ENCODE measurements around the gene CCL16.
"Not testable (repeated sequence)": the region's sequence is repeated elsewhere in the genome, so short reads cannot be mapped to it uniquely, and the experiment has no call there.

CCL16 gene

GRCh38 chr17:35984140-35984539, 2.8 kb upstream of the CCL16 start:
- no peak for DNase-seq (ENCODE audit: low read depth)

- DNase-seq (ENCODE audit: low read depth), result no peak
Observed at GRCh38 chr17:35982409-35983191, 1.3 kb upstream of the CCL16 start.

GRCh38 chr17:35981908-35982330, 622 bp upstream of the CCL16 start:
- no peak for DNase-seq (ENCODE audit: low read depth)

GRCh38 chr17:35978346-35978745, 3.0 kb downstream of the CCL16 start:
- DNase-seq (ENCODE audit: low read depth), result no peak

- DNase-seq (ENCODE audit: low read depth), result no peak
Observed at GRCh38 chr17:35977509-35977908, 3.8 kb downstream of the CCL16 start.

GRCh38 chr17:35973333-35974260, 7.7 kb downstream of the CCL16 start:
- DNase-seq (ENCODE audit: low read depth), result no peak

GRCh38 chr17:35972945-35973332, 8.4 kb downstream of the CCL16 start:
- DNase-seq (ENCODE audit: low read depth), result no peak

- DNase-seq (ENCODE audit: low read depth), result no peak
Observed at GRCh38 chr17:35972535-35972934, 8.8 kb downstream of the CCL16 start.

- DNase-seq (ENCODE audit: low read depth), result no peak
Observed at GRCh38 chr17:35972066-35972465, 9.2 kb downstream of the CCL16 start.

- DNase-seq (ENCODE audit: low read depth), result peak; percentile 61
Observed at GRCh38 chr17:35969558-35970380, 11.5 kb downstream of the CCL16 start.

GRCh38 chr17:35968520-35969054, 12.7 kb downstream of the CCL16 start:
- DNase-seq (ENCODE audit: low read depth), result no peak

- no peak for DNase-seq (ENCODE audit: low read depth)
Observed at GRCh38 chr17:35965272-35965671, 16.0 kb downstream of the CCL16 start.

GRCh38 chr17:35963663-35964062, 17.6 kb downstream of the CCL16 start:
- no peak for DNase-seq (ENCODE audit: low read depth)

GRCh38 chr17:35953720-35954119, 27.6 kb downstream of the CCL16 start:
- DNase-seq (ENCODE audit: low read depth), result no peak

GRCh38 chr17:35949401-35949800, 31.9 kb downstream of the CCL16 start:
- DNase-seq (ENCODE audit: low read depth), result no peak

GRCh38 chr17:35948092-35948491, 33.2 kb downstream of the CCL16 start:
- DNase-seq (ENCODE audit: low read depth), result no peak

- DNase-seq (ENCODE audit: low read depth), result peak; percentile 35
Observed at GRCh38 chr17:35947156-35947585, 34.1 kb downstream of the CCL16 start.

GRCh38 chr17:35944151-35944550, 37.1 kb downstream of the CCL16 start:
- DNase-seq (ENCODE audit: low read depth), result no peak

- no peak for DNase-seq (ENCODE audit: low read depth)
Observed at GRCh38 chr17:35943537-35943936, 37.8 kb downstream of the CCL16 start, which contains the start of gene LYZL6. Gene LYZL6 (minus strand): TSS chr17:35943713. CDS start chr17:35939356, 4,357 bp downstream.

GRCh38 chr17:35942588-35943186, 38.6 kb downstream of the CCL16 start:
- no peak for DNase-seq (ENCODE audit: low read depth)

GRCh38 chr17:35938492-35938891, 42.8 kb downstream of the CCL16 start:
- DNase-seq (ENCODE audit: low read depth), result not testable (repeated sequence)
